ENCODE data around the gene CEACAM16.

CEACAM16 gene, protein sequence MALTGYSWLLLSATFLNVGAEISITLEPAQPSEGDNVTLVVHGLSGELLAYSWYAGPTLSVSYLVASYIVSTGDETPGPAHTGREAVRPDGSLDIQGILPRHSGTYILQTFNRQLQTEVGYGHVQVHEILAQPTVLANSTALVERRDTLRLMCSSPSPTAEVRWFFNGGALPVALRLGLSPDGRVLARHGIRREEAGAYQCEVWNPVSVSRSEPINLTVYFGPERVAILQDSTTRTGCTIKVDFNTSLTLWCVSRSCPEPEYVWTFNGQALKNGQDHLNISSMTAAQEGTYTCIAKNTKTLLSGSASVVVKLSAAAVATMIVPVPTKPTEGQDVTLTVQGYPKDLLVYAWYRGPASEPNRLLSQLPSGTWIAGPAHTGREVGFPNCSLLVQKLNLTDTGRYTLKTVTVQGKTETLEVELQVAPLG

DNA sequence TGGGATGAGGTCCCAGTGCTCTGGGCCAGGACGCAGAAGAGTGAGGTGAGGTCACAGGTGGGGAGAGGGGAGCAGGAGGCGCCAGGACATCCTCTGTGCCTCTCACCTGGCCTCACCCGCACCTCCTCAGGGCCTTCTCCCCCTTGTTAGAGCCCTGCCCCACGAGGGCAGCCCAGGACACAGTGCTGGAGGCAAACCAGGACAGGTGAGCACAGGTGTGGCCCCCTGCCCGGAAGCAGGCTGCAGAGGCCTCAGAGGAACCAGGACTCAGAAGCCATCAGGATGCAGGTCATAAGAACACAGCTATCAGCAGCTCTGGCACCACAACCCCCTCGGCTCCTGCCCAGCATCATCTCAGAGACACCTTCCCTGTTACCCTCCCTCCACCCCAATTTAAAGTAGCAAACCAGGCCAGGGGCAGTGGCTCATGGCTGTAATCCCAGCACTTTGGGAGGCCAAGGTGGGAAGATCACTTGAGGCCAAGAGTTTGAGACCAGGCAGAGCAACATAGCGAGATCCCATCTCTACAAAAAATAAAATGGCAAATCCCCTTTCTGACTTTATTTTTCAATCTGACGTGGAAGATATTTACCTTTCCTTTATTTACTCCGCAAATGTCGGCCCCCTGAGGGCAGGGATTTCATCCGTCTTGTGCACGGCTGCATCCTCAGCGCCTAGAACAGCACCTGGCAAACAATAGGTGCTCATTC is at the start of gene CEACAM16:
CEACAM16 (plus strand) TSS at position 660 of the 710 bp plus-strand sequence. CDS start 2,306 bp downstream, outside the sequence.
- Histone ChIP-seq H3K36me3 (replicated peaks; ENCODE audit: low read depth, low read length) (no peaks in the 10 kb centered on the region), H3K79me2 (ENCODE audit: low read length) (no peaks in the 10 kb centered on the region), H3K9ac (ENCODE audit: low read length) (no peak within 1 kb of the TSS), H2AFZ (ENCODE audit: low read depth, low read length) (no peak within 1 kb of the TSS), H4K20me1 (ENCODE audit: insufficient read depth, low read length) (0 out of 2 replicates have a peak, but pooled peaks cover 2% of the 10 kb centered on the region), H3K4me3 (ENCODE audit: low read length) (no peak within 1 kb of the TSS), H3K4me1 (ENCODE audit: low read length) (no peaks in the 10 kb centered on the region), H3K27me3 (ENCODE audit: low read depth, low read length) (peaks cover 56% of the 10 kb centered on the region), H3K27ac (ENCODE audit: low read length) (no peak within 1 kb of the TSS), H3K9me3 (ENCODE audit: insufficient read depth, low read length) (no peaks in the 10 kb centered on the region), H3K4me2 (ENCODE audit: low read length) (no peak within 1 kb of the TSS)
- TF ChIP-seq, protein P1, sequence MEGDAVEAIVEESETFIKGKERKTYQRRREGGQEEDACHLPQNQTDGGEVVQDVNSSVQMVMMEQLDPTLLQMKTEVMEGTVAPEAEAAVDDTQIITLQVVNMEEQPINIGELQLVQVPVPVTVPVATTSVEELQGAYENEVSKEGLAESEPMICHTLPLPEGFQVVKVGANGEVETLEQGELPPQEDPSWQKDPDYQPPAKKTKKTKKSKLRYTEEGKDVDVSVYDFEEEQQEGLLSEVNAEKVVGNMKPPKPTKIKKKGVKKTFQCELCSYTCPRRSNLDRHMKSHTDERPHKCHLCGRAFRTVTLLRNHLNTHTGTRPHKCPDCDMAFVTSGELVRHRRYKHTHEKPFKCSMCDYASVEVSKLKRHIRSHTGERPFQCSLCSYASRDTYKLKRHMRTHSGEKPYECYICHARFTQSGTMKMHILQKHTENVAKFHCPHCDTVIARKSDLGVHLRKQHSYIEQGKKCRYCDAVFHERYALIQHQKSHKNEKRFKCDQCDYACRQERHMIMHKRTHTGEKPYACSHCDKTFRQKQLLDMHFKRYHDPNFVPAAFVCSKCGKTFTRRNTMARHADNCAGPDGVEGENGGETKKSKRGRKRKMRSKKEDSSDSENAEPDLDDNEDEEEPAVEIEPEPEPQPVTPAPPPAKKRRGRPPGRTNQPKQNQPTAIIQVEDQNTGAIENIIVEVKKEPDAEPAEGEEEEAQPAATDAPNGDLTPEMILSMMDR (IDR thresholded peaks at IDR 0.05; ENCODE audit: low read depth, low read length): no peak
- TF ChIP-seq EZH2phosphoT487 (IDR thresholded peaks at IDR 0.05; ENCODE audit: low read depth): no peak

DNA sequence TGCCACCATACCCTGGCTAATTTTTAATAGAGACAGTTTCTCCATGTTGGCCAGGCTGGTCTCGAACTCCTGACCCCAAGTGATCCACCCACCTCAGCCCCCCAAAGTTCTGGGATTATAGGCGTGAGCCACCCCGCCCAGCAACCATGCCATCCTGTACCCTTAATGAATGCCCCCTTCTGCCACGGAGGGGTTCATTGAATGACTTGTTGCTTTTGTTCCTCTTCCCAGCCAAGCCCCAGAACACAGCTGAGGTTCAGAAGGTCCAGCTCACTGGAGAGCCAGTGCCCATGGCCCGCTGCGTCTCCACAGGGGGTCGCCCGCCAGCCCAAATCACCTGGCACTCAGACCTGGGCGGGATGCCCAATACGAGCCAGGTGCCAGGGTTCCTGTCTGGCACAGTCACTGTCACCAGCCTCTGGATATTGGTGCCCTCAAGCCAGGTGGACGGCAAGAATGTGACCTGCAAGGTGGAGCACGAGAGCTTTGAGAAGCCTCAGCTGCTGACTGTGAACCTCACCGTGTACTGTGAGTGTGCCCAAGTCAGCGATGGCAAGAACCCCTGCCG is 49.3 kb upstream of the CEACAM16 start:
- Histone ChIP-seq H3K27ac (ENCODE audit: low read length) (no peak overlapping the region), H2AFZ (ENCODE audit: low read depth, low read length) (no peak overlapping the region), H3K36me3 (replicated peaks; ENCODE audit: low read depth, low read length) (no peaks in the 10 kb centered on the region), H3K4me2 (ENCODE audit: low read length) (no peak overlapping the region), H3K9ac (ENCODE audit: low read length) (no peak overlapping the region), H3K79me2 (ENCODE audit: low read length) (no peaks in the 10 kb centered on the region), H3K4me3 (ENCODE audit: low read length) (no peak overlapping the region), H4K20me1 (ENCODE audit: insufficient read depth, low read length) (no peaks in the 10 kb centered on the region), H3K4me1 (ENCODE audit: low read length) (peaks cover 9% of the 10 kb centered on the region), H3K9me3 (ENCODE audit: insufficient read depth, low read length) (no peaks in the 10 kb centered on the region), H3K27me3 (ENCODE audit: low read depth, low read length) (peaks cover 20% of the 10 kb centered on the region)
- no peak for TF ChIP-seq EZH2phosphoT487 (IDR thresholded peaks at IDR 0.05; ENCODE audit: low read depth)
- TF ChIP-seq, protein P1 (IDR thresholded peaks at IDR 0.05; ENCODE audit: low read depth, low read length): no peak

DNA sequence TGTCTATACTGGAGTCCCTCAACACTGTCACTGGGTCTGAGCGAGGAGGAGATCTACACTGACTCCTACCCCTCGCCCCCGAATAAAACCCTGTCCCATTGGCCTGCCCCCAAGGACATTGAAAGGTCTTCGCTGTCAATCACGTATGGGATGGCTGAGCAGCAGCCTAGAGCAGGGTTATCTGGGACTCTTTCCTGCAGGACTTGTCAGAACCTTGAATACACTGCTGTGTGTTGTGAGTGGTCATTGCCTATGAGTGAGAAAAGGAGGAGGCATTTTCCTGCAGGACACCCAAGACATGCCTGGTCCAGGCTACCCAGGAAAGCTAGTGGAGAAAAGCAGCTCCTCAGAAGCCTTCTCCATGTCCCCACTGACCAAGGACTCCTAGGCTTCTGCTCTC is 45.6 kb upstream of the CEACAM16 start:
- Histone ChIP-seq H3K27me3 (ENCODE audit: low read depth, low read length) (peaks cover 29% of the 10 kb centered on the region), H4K20me1 (ENCODE audit: insufficient read depth, low read length) (no peaks in the 10 kb centered on the region), H3K36me3 (replicated peaks; ENCODE audit: low read depth, low read length) (no peaks in the 10 kb centered on the region), H3K79me2 (ENCODE audit: low read length) (no peaks in the 10 kb centered on the region), H2AFZ (ENCODE audit: low read depth, low read length) (no peak overlapping the region), H3K4me3 (ENCODE audit: low read length) (no peak overlapping the region), H3K9ac (ENCODE audit: low read length) (no peak overlapping the region), H3K4me1 (ENCODE audit: low read length) (peaks cover 11% of the 10 kb centered on the region), H3K9me3 (ENCODE audit: insufficient read depth, low read length) (no peaks in the 10 kb centered on the region), H3K27ac (ENCODE audit: low read length) (no peak overlapping the region), H3K4me2 (ENCODE audit: low read length) (no peak overlapping the region)
- TF ChIP-seq, protein P1 (IDR thresholded peaks at IDR 0.05; ENCODE audit: low read depth, low read length): no peak
- TF ChIP-seq EZH2phosphoT487 (IDR thresholded peaks at IDR 0.05; ENCODE audit: low read depth): no peak
